ENCODE measurements around the gene SYTL5.
A peak's percentile ranks its signal among the peaks of the same experiment; 100 is the strongest.

Gene SYTL5

DNA sequence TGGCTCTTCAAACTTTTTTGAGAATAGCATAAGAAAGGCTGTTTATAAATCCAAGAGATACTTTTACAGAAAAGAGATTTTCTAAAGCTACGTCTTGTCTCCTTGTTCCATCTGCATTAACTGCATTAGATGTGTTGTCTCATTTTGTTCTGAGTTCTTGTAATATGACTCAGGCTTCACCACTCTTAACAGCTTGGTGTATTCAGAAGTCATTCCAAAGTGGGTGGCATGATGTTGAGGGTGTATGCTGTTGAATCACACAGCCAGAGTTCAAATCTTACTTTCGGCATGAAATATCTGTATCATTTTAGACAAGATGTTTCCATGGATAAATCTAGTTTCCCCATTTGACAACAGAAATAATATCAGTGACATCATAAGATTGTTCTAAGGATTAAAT lies 30.1 kb downstream of the SYTL5 start:
- DNase-seq = no peak

DNA sequence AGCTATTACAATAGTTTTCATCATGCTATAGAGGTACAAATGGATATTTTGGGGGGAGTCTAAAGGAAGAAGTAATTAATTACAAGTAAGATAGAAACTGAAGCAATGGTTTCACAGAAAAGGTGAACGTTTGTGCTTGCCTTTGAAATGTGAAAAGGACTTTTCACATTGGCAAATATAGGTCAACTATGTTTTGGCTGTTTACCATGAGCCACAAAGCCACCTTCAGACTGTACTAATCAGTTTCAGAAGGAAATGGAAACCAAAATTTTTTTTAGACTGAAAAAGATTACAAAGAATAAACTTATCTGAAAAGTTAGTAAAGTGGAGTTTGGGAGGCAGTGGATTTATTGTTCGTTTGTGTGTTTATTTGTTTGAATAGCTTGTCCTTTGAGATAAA lies 32.1 kb downstream of the SYTL5 start:
- no peak for DNase-seq

DNA sequence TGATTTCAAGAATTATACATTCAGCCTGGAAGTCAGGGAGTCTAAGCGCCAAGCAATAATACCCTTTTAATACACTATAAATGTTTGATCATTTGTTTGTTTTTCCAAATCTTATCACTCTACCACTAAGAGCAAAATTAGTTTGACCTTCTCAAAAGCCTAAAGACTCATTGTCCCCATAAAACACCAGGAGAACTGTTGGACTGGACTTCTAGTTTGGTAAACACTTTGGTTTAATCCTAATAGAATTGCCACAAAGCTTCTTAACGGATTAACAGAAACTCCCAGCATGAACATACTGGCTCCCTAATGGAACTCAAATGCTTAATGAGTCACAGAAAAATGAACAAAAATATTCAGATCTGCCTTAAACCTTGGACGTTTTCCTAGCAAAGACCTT lies 34.9 kb downstream of the SYTL5 start:
- no peak for DNase-seq

DNA sequence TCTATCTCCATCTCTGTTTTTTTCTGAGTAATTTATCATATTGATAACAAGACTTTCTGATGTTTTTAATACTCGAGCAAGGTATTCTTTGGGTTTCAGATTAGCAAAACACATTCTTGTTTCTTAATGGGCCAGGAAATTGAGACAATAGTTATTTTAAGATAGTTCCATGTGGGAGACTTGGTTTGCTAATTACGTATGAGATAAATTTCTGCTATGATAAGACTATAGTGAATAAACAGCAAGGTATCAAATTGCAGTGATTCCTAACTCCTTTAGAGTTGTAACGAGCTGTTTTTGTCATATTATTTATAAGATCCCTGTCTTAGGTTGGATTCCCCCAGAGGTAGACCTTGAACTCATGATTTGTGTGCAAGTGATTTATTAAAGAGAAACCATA lies 38.3 kb downstream of the SYTL5 start:
- DNase-seq = no peak

DNA sequence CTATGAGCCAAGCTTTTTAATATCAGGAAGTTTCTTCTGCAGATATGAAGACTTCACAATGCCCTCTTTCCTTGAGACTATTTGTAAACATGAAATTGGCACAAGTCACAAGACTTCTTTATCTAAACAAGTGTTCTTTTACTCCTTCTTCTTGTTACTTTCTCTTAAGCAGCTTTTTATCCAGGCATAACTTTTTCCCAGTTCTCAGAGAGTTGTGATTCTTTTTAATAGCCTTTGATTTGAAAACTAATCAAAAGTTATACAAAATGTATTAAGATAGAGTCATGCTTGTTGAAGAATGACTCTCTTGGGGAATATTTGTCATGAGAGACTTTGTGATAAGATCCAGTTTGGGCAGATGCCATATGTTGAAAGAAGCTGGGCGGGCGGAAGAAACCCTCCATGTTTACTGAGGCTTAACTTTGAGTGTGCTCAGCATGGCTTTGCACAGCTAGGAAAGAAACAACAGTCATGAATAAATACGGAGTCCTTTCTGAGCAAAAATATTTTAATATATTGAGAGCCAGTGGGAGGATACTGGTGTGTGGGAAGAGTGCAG lies 39.3 kb downstream of the SYTL5 start:
- peak; percentile 56 for DNase-seq

DNA sequence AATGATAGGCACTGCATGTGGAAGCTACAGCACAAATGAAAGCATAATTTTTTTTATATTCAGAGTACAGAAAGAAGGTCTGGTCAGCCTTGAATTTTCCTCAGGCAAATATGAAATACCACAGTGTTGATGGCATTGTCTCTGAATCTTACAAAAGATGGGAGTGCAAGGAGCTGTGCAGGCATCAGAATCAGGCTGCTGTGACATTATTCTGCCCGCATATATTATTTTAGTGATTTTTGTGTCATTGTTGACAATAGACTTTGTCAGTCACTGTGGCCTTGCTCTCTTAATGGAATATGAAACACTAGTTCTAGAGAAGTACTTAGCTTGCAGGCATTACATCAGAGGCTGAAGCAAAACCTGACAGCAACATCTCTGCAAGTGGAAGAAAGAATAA lies 42.5 kb downstream of the SYTL5 start:
- DNase-seq = no peak

DNA sequence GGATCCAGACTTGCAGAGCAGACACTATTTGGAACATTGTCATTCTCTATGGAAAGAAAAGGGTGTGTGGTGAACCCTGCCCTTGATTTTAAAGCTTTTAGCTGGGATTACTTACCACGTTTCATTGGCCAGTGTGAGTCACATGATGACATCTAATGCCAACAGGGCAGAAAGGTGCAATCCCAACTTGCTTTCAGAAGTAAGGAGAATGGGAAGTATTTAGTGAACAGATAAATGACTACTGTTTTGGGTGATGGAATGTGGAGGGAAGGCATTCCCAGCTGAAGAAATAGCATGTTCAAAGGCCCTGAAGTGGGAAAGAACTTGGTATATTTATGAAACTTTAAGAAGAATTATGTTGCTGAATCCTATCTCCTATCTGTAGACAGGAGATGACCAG lies 44.5 kb downstream of the SYTL5 start:
- no peak for DNase-seq

DNA sequence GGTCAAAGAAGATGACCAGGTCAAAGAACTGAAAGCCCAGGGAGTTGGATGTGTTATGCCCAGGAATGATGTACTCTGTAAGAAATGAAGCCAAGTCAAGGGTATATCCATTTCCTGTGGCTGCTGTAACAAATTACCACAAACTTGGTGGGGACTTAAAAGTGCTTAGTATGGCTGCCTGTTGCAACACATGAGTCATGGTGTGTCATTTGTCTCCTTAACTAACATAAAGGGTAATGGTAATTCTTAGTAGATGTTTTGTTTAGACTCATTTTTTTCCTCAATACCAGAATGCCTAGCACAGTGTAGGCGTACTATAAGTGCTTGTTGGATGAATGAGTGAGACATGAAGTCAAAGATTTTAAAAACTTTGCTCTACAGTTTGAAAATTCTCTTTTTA lies 45.7 kb downstream of the SYTL5 start:
- DNase-seq = no peak

DNA sequence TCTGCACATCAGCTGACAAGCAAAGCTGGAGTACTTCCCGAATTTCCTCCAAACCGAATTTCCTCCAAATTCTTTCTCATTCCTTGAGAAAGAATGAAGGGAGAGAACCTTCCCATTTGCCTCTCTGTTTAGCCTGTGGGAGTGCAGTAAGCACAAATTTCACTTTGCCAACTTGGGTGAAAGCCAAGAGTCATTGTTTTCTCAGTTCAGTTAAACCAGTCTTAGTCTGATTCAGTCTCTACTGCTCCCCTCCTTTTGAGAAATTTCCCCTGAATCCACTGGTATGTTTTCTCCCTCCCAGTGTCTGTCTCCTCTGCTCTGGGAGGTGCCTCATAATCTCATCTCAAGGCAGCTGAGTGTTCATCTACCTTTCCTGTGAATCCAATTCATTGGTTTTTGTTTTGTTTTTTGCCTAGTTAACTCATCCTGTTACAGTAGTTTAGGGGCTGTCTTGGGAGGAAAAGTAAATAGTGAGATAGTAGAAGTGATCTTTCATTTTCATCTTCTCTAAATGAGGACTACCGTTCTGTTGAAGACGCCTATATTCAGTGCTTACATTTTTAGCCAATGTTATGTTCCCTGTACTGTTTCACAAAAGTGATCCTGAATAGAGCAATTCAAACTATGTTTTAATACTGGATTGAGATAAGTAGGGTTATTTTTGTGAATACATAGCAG lies 49.0 kb downstream of the SYTL5 start:
- no peak for DNase-seq

DNA sequence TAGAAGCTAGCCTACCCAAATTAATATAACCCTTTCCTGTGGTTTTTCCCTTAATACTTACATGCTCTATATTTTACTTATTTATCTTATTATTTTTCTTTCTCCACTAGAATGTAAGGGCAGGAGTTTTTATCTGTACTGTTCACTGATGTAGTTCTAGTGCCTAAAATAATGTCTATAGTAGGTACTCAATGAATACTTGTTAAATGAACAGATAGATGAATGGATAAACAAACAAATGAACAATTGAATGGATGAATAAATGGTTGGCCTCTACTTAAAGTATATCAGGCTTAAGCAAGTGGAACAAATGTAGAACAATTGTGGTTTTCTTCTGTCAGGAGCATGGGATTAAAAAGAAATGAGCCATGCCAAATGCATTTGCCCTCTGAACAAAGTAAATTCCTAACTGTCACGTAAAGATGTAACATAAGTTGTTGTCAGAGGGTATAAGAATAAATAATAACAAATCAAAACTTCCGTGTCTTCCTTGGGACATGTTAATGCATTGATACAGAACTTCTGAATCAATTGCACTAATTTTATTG lies 54.1 kb downstream of the SYTL5 start:
- DNase-seq = no peak

DNA sequence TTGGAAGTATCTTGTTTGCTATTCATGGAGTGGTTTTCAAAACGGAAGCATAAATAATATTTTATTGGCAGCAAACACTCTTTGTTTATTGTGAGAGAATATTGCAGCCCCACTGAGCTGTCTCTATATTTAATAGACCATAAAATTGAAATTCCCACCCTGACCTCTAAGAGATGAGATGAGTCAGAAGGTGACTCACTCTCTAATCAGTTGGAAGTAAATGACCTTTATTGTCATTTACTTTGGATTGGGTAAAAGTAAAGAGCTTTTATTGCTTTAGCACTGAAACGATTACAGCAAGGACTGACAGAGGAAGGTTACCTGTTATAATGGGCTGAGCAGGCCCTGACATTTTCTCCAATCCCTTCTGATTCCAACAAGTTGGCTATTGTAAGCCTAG lies 55.0 kb downstream of the SYTL5 start:
- DNase-seq = no peak

DNA sequence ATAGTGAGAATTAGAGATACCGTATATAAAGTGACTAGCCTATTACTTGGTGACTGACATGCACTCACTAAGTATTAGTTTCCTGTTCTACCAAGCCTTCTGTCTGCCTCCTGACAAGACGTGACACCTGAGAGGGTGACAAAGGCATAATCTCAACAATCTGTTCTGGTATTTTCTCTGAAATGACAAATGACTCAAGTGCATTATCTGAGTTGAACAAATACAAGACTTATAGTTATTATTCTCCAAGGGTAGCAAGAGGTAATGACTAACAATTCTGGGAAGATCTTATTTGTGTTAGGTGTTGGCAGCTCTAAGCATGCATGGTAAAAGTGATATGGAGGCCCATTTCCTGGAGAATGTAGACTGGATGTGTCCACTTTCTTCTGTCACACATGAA lies 60.6 kb downstream of the SYTL5 start:
- DNase-seq = no peak

DNA sequence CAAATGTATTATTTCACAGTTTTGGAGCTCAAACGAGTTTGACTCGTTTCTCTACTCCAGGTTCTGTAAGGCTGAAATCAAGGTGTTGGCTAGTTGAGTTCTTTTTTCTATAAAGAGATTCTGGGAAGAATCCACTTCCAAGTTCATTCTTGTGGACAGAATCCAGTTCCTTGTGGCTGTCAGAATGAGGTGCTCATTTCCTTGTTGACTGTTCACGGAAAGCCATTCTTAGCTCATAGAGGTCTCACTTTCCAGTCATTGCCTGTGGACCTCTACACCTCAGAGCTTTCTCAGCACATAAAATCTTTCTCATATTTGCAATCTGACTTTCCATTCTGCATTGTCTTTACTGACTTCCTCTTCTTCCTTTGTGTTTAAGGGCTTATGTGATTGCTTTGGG lies 62.9 kb downstream of the SYTL5 start:
- DNase-seq = no peak

DNA sequence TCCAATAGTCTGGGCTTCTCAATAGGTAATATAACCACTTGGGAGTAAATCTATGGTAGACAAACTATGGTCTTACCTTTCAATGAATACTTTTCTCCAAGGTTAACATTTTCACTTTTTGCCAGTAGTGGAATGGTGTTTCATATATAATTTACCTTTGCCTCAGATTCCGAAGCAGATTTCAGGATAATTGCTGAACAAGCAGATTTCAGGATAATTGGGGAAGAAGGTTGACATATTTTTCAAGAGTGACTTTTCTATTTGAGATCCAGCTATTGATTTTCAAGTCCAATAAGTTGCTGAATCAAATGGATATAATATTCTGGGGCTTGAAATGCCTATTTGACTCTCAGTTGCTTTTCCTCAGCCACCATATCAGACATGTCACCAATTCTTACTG lies 63.6 kb downstream of the SYTL5 start:
- DNase-seq = no peak

DNA sequence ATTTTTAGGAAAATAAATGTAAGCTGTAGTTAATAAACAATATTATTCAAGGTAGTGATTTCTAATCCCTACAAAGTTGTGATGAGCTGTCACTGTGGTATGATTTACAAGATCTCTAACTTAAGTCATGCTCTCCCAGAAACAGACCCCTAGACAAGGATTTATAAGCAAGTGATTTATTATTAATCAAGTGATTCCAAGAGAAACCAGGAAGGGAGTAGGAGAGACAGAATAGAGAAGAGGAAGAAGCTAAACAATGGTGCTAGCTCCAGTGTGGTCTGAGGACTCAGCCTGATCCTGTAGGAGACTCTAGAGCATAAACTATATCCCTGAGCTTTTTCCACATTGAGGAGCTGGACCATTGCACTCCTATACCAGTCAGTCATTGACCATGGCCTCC lies 73.1 kb downstream of the SYTL5 start:
- DNase-seq = no peak

DNA sequence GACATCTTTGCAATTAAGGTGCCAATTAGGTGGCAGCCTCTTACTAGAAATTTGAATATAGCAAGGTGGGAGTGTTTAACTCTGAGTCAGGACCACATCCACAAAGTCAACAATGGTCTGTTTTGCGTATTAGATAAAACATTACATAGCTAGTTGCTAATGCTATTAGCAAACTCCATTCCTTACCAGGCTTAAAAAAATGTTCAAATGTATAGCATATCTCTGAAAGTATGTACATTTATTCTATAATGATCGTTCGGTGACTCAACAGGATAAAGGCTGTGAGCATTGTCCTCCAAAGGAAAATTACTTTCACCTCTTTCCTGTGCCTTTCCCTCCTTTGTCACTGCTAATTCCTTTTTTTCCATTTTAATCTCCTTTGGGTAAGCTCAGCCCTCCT lies 74.5 kb downstream of the SYTL5 start:
- no peak for DNase-seq

DNA sequence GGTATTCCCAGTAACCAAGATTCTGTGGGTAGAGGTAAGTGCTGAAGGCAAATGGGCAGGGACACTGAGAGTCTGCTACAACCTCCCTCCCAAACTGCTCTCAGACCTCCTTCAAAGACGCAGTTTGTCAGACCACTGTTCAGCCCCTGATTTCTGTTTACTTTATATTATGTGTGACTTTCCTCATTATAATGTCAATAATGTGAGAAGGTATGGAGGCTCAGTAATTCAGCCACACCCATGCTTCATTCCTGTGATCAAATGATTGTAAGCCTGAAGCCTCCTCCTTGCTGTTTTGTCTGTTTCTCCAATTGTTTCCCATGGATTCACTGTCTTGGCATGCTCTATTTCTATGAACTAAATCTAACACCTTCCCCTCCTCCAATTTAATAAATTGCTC lies 75.6 kb downstream of the SYTL5 start:
- no peak for DNase-seq

DNA sequence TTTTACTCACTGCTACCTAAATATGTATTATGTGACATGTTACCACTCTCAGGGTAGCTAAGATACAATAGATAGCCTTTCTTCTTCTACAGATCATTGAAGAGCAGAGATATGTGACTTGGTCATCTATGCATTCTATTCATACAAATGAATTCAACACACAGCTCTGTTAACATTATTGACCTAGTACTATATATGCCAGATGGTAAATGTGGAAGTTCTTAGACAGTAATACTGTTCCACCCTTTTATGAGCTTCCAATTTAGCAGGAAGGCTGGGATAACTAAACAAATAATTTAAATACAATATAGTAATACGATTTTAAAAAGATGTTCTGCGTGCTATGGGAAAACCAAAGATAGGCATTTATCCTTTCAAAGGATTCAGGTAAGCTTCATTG lies 76.0 kb downstream of the SYTL5 start:
- DNase-seq = no peak

DNA sequence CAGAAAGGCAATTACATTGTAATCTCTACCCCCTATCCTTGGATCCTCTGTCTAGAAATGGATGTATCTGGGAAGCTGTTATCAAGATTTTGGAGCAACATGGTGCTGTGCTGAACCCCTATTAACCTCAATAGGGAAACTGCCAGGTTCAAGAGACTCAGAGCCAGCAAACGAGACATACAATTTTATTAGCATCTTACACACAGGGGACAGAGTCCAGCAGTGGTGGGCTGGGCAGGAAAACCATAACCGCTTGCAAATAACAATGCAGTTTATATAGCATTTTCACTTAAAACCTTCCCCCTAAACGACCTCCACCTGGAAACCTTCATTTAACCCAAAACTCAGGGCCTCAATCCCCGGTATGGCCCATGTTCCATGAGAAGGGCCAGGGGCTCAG lies 79.5 kb downstream of the SYTL5 start:
- no peak for DNase-seq

DNA sequence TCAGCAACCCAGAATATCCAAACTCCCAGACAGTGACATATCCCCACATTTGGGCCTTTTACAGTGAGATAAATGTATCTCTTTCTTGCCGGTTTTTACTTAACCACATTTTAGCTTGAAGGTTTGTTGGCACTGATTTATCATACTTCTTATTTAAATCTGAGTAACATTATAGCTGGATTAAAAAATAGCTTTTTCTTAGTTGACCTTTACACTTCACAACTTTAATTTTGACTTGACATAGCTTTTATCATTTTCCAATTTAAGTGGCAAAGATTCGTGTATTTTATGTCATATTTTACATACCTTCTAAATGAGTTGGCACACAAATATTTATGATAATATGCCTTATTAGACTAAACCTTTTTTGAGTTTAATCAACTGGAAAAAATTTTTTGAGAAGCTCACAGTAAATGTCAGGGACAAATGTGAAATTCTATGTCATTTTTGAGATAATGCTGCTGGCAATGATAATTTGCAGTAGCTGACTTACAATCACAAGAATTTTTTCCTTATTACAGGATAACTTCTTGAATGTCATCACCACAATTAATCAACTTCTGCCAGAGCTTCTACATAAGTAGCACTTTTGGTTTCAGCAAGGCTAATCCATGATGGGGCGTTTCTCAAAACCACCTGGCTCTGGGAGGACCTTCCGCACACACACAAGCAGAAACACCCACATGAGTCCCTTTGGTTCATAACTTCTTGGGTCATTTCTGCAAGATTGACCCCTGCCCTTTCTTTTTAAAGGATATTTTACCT lies 80.3 kb downstream of the SYTL5 start:
- no peak for DNase-seq

DNA sequence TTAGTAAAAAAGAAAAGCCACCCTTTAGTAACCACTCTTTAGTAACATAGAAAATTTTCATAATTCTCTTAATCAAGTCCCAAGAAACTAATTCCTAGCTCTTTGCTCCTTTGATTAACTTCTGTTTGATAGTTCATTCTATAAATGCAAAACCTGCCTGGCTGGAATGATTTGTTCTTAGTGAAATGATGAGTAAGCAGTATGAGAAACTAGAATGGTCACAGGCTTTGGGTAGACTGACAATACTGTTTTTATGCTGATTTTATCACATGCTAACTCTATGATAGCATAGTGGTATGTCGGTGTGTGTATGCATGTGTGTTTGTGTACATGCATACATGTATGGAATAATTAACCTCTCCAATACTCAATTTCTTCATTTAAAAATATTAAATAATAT lies 81.2 kb downstream of the SYTL5 start:
- DNase-seq = no peak

DNA sequence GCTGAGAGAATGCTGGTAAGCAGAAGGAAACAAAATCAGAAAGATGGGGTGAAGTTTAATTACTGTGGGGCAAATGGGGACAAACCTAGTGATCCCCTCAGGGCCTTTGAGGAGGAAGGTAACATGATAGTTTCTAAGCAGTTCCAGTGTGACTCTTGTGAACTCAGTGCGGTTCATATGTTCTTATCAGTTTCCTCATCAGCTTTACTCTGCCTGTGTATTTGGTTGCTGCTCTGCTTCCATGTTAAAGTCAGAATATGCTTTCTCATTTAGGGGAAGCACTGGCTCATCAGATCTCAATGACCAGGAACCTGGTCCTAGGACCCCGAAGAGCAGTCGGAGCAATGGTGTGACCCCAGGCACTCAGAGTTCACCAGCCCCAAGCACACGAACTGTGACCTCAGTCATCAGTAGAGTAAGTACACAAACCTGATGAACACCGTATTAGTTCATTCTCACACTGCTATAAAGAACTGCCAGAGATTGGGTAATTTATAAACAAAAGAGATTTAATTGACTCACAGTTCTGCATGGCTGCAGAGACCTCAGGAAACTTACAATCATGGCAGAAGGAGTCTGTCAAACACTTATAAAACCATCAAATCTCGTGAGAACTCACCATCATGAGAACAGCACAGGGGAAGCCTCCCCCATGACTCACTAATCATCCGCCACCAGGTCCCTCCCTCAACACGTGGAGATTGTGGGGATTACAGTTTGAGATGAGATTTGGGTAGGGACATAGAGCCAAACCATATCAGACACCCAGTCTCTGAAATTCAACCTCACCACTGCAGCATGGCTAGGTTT lies 83.0 kb downstream of the SYTL5 start:
- DNase-seq = no peak

DNA sequence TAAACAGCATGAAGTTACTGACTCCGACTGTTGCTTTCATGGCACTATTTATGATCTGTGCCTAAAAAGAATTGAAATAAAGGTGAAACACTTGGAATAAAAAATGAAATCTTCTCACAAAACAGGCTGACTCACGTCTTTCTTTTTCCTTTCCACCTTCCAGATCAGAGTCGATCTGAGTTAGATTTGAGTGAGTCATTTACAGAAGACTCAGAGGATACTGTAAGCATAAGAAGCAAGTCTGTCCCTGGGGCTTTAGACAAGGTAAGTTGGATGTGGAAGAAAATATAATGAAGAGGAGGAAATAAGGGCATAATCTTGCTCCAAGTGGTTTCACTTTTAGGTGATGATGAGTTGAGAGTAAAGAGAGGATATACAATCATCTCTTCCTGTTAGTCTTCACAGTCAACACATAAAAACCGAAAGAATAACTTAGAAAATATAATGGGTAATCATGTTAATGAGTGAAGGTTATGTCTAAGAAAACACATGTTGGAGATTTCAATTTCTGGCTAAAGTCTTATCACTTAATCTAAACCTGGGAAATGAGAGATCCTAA lies 89.7 kb downstream of the SYTL5 start:
- no peak for DNase-seq

Data from NCI-H2171 treated with DMSO at 0.1 percent for 48 hours (cell line).